WTC11 (cell line): ENCODE results near the gene MICAL3. TPM values are rescaled to one million over a fixed set of nuclear protein-coding genes. Genes with fewer than 3 reads are reported as not detected.

Experiments
- ATAC-seq: fragments of 200-7000 bp; cut with Tn5 transposase; 2 replicates; pipeline ENCODE4 v1.10.0; 2021; ENCODE audit warnings: mild to moderate bottlenecking, moderate library complexity
- CTCF ChIA-PET: fragments of 300-600 bp; sonication (Branson Sonifier 250); formaldehyde crosslinking; loops from one replicate; lab custom pipeline; 2021; ENCODE audit warnings: antibody characterized with exemption; lab: Charles Lee
- POLR2A ChIA-PET: fragments of 350-600 bp; sonication (Branson Sonifier 250); formaldehyde crosslinking; loops from one replicate; lab custom pipeline; 2021; ENCODE audit warnings: antibody characterized with exemption; lab: Charles Lee
- DNase-seq: peaks from one replicate; pipeline ENCODE4 v3.0.0; 2021; ENCODE audit warnings: low spot score
- H3K27ac Mint-ChIP-seq: 2 replicates; pipeline ENCODE4 v1.8.0; 2021; ENCODE audit warnings: mixed read lengths
- H3K27me3 Mint-ChIP-seq: 2 replicates; pipeline ENCODE4 v1.8.0; 2021; ENCODE audit warnings: low read depth, mild to moderate bottlenecking, moderate library complexity, mixed read lengths
- H3K36me3 Mint-ChIP-seq: 2 replicates; pipeline ENCODE4 v1.8.0; 2021; ENCODE audit warnings: mixed read lengths
- H3K4me1 Mint-ChIP-seq: 2 replicates; pipeline ENCODE4 v1.8.0; 2022; ENCODE audit warnings: mixed read lengths
- H3K4me3 Mint-ChIP-seq: 2 replicates; pipeline ENCODE4 v1.8.0; 2021; ENCODE audit warnings: mild to moderate bottlenecking, moderate library complexity, mixed read lengths
- H3K9me3 Mint-ChIP-seq: 2 replicates; pipeline ENCODE4 v1.8.0; 2021; ENCODE audit warnings: mixed read lengths
- CREB1 ChIP-seq: sonication (generic); formaldehyde crosslinking; IDR thresholded peaks from 2 replicates; pipeline ENCODE4 v1.8.0; 2023; ENCODE audit warnings: mild to moderate bottlenecking, missing genetic modification reagents
- ESRRA ChIP-seq: sonication (generic); formaldehyde crosslinking; IDR thresholded peaks from 2 replicates; pipeline ENCODE4 v1.8.1; 2022; ENCODE audit warnings: mild to moderate bottlenecking, missing genetic modification reagents, borderline replicate concordance
- IRF2 ChIP-seq: sonication (generic); formaldehyde crosslinking; IDR thresholded peaks from 2 replicates; pipeline ENCODE4 v1.8.0; 2022; ENCODE audit warnings: low read depth, missing genetic modification reagents, borderline replicate concordance
- MXD4 ChIP-seq: fragments of 250-450 bp; sonication (Bioruptor Pico); IDR thresholded peaks from 2 replicates; pipeline ENCODE4 v1.8.0; 2021; ENCODE audit warnings: mild to moderate bottlenecking, moderate library complexity, borderline replicate concordance
- NR2C2 ChIP-seq: sonication (generic); formaldehyde crosslinking; IDR thresholded peaks from 2 replicates; pipeline ENCODE4 v1.8.0; 2022; ENCODE audit warnings: mild to moderate bottlenecking, missing genetic modification reagents
- OVOL2 ChIP-seq: fragments of 250-450 bp; sonication (Bioruptor Pico); IDR thresholded peaks from 2 replicates; pipeline ENCODE4 v1.9.0; 2021; ENCODE audit warnings: mild to moderate bottlenecking, borderline replicate concordance
- RELA ChIP-seq: sonication (generic); formaldehyde crosslinking; IDR thresholded peaks from 2 replicates; pipeline ENCODE4 v1.8.1; 2022; ENCODE audit warnings: missing genetic modification reagents, mild to moderate bottlenecking, borderline replicate concordance
- RORB ChIP-seq: fragments of 250-450 bp; sonication (Bioruptor Pico); IDR thresholded peaks from 2 replicates; pipeline ENCODE4 v1.9.0; 2021; ENCODE audit warnings: mild to moderate bottlenecking
- SMAD4 ChIP-seq: sonication (generic); formaldehyde crosslinking; IDR thresholded peaks from 2 replicates; pipeline ENCODE4 v1.8.0; 2022; ENCODE audit warnings: mild to moderate bottlenecking, missing genetic modification reagents
- TP53 ChIP-seq: sonication (generic); formaldehyde crosslinking; IDR thresholded peaks from 2 replicates; pipeline ENCODE4 v1.8.1; 2023; ENCODE audit warnings: mild to moderate bottlenecking, missing genetic modification reagents
- total RNA-seq: library from RNA; stranded (reverse); gene quantifications from 3 replicates; pipeline ENCODE4 v1.2.3, GENCODE V29; 2021
- TF ChIP-seq, protein P1 (sequence below): sonication (generic); formaldehyde crosslinking; IDR thresholded peaks from 2 replicates; pipeline ENCODE4 v1.8.1; 2023; ENCODE audit warnings: mild to moderate bottlenecking, missing genetic modification reagents, borderline replicate concordance
- TF ChIP-seq, protein P2 (sequence below): sonication (generic); formaldehyde crosslinking; IDR thresholded peaks from 2 replicates; pipeline ENCODE4 v1.8.1; 2023; ENCODE audit warnings: mild to moderate bottlenecking, missing genetic modification reagents, moderate library complexity
- TF ChIP-seq, protein P3 (sequence below): sonication (generic); formaldehyde crosslinking; IDR thresholded peaks from 2 replicates; pipeline ENCODE4 v1.8.1; 2022; ENCODE audit warnings: low read depth, missing genetic modification reagents, borderline replicate concordance
- TF ChIP-seq, protein P4 (sequence below): fragments of 250-450 bp; sonication (Bioruptor Pico); IDR thresholded peaks from 2 replicates; pipeline ENCODE4 v1.9.0; 2021; ENCODE audit warnings: mild to moderate bottlenecking, borderline replicate concordance
- TF ChIP-seq, protein P5 (sequence below): sonication (generic); formaldehyde crosslinking; IDR thresholded peaks from 2 replicates; pipeline ENCODE4 v1.8.0; 2023; ENCODE audit warnings: mild to moderate bottlenecking, missing genetic modification reagents
- TF ChIP-seq, protein P6 (sequence below): fragments of 250-450 bp; sonication (Bioruptor Pico); IDR thresholded peaks from 2 replicates; pipeline ENCODE4 v1.8.0; 2021; ENCODE audit warnings: mild to moderate bottlenecking
- TF ChIP-seq, protein P7 (sequence below): fragments of 250-450 bp; sonication (Bioruptor Pico); conservative IDR thresholded peaks from 2 replicates; pipeline ENCODE4 v1.9.0; 2021; ENCODE audit warnings: mild to moderate bottlenecking
- TF ChIP-seq, protein P8 (sequence below): fragments of 250-450 bp; sonication (Bioruptor Pico); IDR thresholded peaks from 2 replicates; pipeline ENCODE4 v2.1.2; 2022; ENCODE audit warnings: mild to moderate bottlenecking, moderate library complexity

The MICAL3 gene
- total RNA-seq, 1 experiment from 2014 or later, result 41.2 TPM

DNA sequence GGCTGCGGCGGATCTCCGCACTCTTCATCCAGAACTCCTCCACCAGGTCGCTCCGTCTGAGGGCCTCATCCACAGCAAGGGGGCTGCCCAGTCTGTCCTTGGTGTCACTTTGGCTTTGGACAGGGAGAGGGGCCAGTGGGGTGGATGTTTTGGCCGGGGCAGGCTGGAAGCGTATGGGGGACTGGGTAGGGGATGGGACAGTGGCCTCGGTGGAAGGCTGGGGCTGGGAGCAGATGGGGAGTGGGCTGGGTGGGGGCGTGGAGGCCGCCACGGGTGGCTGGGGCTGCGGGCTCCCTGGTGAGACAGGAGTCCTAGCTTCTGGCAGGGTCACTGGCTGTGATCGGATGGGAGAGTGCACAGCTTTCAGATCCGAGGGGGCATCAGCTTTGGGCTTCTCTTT is 205.7 kb downstream of the MICAL3 start:
- H3K9me3 Mint-ChIP-seq, result no peaks in the 10 kb centered on the region
- no peak overlapping the region for H3K4me3 Mint-ChIP-seq
- DNase-seq (no peak), ATAC-seq (no peak)
- H3K36me3 Mint-ChIP-seq, result no peaks in the 10 kb centered on the region
- no peaks in the 10 kb centered on the region for H3K27me3 Mint-ChIP-seq
- POLR2A ChIA-PET, result no interaction called here
- H3K4me1 Mint-ChIP-seq, result peaks cover 4% of the 10 kb centered on the region; the same call in 1 of the 2 replicates
- H3K27ac Mint-ChIP-seq, result no peak overlapping the region
- CTCF ChIA-PET, result interaction anchor here (1.4 to 3.3 kb wide), 3 partner anchors 76 to 259 kb away, joined by 3 to 21 read pairs (median 4); partner anchors contain the start of gene PEX26
- TF ChIP-seq, protein P1, sequence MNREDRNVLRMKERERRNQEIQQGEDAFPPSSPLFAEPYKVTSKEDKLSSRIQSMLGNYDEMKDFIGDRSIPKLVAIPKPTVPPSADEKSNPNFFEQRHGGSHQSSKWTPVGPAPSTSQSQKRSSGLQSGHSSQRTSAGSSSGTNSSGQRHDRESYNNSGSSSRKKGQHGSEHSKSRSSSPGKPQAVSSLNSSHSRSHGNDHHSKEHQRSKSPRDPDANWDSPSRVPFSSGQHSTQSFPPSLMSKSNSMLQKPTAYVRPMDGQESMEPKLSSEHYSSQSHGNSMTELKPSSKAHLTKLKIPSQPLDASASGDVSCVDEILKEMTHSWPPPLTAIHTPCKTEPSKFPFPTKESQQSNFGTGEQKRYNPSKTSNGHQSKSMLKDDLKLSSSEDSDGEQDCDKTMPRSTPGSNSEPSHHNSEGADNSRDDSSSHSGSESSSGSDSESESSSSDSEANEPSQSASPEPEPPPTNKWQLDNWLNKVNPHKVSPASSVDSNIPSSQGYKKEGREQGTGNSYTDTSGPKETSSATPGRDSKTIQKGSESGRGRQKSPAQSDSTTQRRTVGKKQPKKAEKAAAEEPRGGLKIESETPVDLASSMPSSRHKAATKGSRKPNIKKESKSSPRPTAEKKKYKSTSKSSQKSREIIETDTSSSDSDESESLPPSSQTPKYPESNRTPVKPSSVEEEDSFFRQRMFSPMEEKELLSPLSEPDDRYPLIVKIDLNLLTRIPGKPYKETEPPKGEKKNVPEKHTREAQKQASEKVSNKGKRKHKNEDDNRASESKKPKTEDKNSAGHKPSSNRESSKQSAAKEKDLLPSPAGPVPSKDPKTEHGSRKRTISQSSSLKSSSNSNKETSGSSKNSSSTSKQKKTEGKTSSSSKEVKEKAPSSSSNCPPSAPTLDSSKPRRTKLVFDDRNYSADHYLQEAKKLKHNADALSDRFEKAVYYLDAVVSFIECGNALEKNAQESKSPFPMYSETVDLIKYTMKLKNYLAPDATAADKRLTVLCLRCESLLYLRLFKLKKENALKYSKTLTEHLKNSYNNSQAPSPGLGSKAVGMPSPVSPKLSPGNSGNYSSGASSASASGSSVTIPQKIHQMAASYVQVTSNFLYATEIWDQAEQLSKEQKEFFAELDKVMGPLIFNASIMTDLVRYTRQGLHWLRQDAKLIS (CRISPR knock-in tag), result no peak
- TF ChIP-seq TP53 (CRISPR knock-in tag) (no peak), IRF2 (CRISPR knock-in tag) (no peak), ESRRA (CRISPR knock-in tag) (no peak), MXD4 (no peak), CREB1 (CRISPR knock-in tag) (no peak), RELA (CRISPR knock-in tag) (no peak), OVOL2 (CRISPR knock-in tag) (no peak), SMAD4 (CRISPR knock-in tag) (no peak), RORB (no peak), NR2C2 (CRISPR knock-in tag) (no peak)
- TF ChIP-seq, protein P2, sequence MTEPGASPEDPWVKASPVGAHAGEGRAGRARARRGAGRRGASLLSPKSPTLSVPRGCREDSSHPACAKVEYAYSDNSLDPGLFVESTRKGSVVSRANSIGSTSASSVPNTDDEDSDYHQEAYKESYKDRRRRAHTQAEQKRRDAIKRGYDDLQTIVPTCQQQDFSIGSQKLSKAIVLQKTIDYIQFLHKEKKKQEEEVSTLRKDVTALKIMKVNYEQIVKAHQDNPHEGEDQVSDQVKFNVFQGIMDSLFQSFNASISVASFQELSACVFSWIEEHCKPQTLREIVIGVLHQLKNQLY (CRISPR knock-in tag), result no peak
- TF ChIP-seq, protein P3, sequence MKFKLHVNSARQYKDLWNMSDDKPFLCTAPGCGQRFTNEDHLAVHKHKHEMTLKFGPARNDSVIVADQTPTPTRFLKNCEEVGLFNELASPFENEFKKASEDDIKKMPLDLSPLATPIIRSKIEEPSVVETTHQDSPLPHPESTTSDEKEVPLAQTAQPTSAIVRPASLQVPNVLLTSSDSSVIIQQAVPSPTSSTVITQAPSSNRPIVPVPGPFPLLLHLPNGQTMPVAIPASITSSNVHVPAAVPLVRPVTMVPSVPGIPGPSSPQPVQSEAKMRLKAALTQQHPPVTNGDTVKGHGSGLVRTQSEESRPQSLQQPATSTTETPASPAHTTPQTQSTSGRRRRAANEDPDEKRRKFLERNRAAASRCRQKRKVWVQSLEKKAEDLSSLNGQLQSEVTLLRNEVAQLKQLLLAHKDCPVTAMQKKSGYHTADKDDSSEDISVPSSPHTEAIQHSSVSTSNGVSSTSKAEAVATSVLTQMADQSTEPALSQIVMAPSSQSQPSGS (CRISPR knock-in tag), result no peak
- TF ChIP-seq, protein P4, sequence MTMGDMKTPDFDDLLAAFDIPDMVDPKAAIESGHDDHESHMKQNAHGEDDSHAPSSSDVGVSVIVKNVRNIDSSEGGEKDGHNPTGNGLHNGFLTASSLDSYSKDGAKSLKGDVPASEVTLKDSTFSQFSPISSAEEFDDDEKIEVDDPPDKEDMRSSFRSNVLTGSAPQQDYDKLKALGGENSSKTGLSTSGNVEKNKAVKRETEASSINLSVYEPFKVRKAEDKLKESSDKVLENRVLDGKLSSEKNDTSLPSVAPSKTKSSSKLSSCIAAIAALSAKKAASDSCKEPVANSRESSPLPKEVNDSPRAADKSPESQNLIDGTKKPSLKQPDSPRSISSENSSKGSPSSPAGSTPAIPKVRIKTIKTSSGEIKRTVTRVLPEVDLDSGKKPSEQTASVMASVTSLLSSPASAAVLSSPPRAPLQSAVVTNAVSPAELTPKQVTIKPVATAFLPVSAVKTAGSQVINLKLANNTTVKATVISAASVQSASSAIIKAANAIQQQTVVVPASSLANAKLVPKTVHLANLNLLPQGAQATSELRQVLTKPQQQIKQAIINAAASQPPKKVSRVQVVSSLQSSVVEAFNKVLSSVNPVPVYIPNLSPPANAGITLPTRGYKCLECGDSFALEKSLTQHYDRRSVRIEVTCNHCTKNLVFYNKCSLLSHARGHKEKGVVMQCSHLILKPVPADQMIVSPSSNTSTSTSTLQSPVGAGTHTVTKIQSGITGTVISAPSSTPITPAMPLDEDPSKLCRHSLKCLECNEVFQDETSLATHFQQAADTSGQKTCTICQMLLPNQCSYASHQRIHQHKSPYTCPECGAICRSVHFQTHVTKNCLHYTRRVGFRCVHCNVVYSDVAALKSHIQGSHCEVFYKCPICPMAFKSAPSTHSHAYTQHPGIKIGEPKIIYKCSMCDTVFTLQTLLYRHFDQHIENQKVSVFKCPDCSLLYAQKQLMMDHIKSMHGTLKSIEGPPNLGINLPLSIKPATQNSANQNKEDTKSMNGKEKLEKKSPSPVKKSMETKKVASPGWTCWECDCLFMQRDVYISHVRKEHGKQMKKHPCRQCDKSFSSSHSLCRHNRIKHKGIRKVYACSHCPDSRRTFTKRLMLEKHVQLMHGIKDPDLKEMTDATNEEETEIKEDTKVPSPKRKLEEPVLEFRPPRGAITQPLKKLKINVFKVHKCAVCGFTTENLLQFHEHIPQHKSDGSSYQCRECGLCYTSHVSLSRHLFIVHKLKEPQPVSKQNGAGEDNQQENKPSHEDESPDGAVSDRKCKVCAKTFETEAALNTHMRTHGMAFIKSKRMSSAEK (CRISPR knock-in tag), result no peak
- TF ChIP-seq, protein P5, sequence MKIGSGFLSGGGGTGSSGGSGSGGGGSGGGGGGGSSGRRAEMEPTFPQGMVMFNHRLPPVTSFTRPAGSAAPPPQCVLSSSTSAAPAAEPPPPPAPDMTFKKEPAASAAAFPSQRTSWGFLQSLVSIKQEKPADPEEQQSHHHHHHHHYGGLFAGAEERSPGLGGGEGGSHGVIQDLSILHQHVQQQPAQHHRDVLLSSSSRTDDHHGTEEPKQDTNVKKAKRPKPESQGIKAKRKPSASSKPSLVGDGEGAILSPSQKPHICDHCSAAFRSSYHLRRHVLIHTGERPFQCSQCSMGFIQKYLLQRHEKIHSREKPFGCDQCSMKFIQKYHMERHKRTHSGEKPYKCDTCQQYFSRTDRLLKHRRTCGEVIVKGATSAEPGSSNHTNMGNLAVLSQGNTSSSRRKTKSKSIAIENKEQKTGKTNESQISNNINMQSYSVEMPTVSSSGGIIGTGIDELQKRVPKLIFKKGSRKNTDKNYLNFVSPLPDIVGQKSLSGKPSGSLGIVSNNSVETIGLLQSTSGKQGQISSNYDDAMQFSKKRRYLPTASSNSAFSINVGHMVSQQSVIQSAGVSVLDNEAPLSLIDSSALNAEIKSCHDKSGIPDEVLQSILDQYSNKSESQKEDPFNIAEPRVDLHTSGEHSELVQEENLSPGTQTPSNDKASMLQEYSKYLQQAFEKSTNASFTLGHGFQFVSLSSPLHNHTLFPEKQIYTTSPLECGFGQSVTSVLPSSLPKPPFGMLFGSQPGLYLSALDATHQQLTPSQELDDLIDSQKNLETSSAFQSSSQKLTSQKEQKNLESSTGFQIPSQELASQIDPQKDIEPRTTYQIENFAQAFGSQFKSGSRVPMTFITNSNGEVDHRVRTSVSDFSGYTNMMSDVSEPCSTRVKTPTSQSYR, result no peak
- TF ChIP-seq, protein P6, sequence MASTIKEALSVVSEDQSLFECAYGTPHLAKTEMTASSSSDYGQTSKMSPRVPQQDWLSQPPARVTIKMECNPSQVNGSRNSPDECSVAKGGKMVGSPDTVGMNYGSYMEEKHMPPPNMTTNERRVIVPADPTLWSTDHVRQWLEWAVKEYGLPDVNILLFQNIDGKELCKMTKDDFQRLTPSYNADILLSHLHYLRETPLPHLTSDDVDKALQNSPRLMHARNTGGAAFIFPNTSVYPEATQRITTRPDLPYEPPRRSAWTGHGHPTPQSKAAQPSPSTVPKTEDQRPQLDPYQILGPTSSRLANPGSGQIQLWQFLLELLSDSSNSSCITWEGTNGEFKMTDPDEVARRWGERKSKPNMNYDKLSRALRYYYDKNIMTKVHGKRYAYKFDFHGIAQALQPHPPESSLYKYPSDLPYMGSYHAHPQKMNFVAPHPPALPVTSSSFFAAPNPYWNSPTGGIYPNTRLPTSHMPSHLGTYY, result no peak
- TF ChIP-seq, protein P7, sequence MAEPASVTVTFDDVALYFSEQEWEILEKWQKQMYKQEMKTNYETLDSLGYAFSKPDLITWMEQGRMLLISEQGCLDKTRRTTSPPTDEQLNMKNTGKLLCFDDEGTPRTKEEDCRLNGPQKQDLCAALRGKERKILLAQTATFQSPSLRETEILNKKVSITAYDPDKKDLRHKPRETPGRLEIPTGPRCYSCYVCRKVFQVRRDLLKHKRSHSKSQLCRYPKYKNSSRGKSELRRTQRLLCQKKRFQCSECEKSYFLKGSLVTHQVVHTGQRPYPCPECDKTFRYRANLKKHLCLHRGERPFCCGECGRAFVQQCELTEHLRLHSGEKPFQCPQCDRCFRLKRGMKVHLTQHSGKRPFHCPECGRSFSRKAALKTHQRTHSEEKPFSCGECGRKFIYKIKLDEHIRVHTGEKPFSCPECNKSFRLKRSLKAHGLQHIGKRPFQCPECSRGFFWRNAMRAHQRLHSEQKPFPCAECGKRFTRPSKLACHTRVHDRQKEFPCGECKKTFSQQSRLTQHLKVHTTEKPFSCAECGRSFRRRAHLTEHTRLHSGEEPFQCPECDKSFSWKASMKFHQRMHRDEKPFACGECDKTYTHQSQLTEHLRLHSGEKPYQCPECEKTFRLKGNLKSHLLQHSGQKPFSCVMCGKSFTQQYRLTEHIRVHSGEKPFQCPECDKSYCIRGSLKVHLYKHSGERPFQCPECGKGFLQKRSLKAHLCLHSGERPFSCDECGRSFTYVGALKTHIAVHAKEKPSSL (CRISPR knock-in tag), result no peak
- TF ChIP-seq, protein P8, sequence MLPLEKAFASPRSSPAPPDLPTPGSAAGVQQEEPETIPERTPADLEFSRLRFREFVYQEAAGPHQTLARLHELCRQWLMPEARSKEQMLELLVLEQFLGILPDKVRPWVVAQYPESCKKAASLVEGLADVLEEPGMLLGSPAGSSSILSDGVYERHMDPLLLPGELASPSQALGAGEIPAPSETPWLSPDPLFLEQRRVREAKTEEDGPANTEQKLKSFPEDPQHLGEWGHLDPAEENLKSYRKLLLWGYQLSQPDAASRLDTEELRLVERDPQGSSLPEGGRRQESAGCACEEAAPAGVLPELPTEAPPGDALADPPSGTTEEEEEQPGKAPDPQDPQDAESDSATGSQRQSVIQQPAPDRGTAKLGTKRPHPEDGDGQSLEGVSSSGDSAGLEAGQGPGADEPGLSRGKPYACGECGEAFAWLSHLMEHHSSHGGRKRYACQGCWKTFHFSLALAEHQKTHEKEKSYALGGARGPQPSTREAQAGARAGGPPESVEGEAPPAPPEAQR (CRISPR knock-in tag), result no peak
